IMR-90 (cell line): ENCODE measurements around the gene CTDSP2. TPM values are rescaled to one million over a fixed set of nuclear protein-coding genes. Genes with fewer than 3 reads are reported as not detected.
"Not testable (repeated sequence)": the region's sequence is repeated elsewhere in the genome, so short reads cannot be mapped to it uniquely, and the experiment has no call there.

Experiments used
- ATAC-seq: fragments of 200-7000 bp; cut with Tn5 transposase; 2 replicates; pipeline ENCODE4 v1.9.1; 2020; ENCODE audit warnings: low read depth, mild to moderate bottlenecking, moderate library complexity
- BruUV-seq: library from RNA; stranded (reverse); fragments of 400-500 nt; replicated peaks from 2 replicates; lab custom pipeline; 2021; lab: Mats Ljungman, UMichigan
- CTCF ChIA-PET: fragments of 300-600 bp; formaldehyde crosslinking; extraction: SDS; loops from one replicate; lab custom pipeline; 2021; ENCODE audit warnings: antibody characterized with exemption; lab: Yijun Ruan, JAX
- POLR2A ChIA-PET: fragments of 300-600 bp; sonication (Branson Sonifier 250); formaldehyde crosslinking; loops from one replicate; lab custom pipeline; 2022; ENCODE audit warnings: antibody characterized with exemption; ENCODE audit not compliant: unreplicated experiment; lab: Charles Lee
- DNase-seq: peaks from one replicate; pipeline ENCODE4 v3.0.0; 2013
- H2AFZ ChIP-seq: replicated peaks from 2 replicates; pipeline ENCODE3; 2013; ENCODE audit warnings: low read length, mild to moderate bottlenecking; ENCODE audit not compliant: poor library complexity
- H2AK5ac ChIP-seq: 2 replicates; pipeline ENCODE4 v1.6.1; 2013; ENCODE audit warnings: low read depth, low read length, inconsistent platforms
- H2AK9ac ChIP-seq: replicated peaks from 2 replicates; pipeline ENCODE3; 2013; ENCODE audit warnings: mild to moderate bottlenecking, low read depth, low read length, moderate library complexity; ENCODE audit not compliant: poor library complexity
- H2BK120ac ChIP-seq: 2 replicates; pipeline ENCODE4 v1.6.1; 2013; ENCODE audit warnings: low read depth, low read length, inconsistent platforms
- H2BK15ac ChIP-seq: 3 replicates; pipeline ENCODE4 v1.6.1; 2013; ENCODE audit warnings: low read depth, low read length, inconsistent platforms
- H2BK20ac ChIP-seq: 2 replicates; pipeline ENCODE4 v1.6.1; 2013; ENCODE audit warnings: low read depth, mild to moderate bottlenecking, inconsistent platforms, low read length, moderate library complexity
- H2BK5ac ChIP-seq: 2 replicates; pipeline ENCODE4 v1.6.1; 2013; ENCODE audit warnings: mild to moderate bottlenecking, low read depth, low read length, inconsistent platforms; ENCODE audit not compliant: poor library complexity, severe bottlenecking
- H3K14ac ChIP-seq: replicated peaks from 2 replicates; pipeline ENCODE4 v1.6.1; 2013; ENCODE audit warnings: low read depth, low read length, inconsistent platforms
- H3K18ac ChIP-seq: 2 replicates; pipeline ENCODE4 v1.6.1; 2013; ENCODE audit warnings: low read depth, low read length, control low read depth
- H3K23ac ChIP-seq: 2 replicates; pipeline ENCODE4 v1.6.1; 2013; ENCODE audit warnings: low read depth, low read length, inconsistent platforms
- H3K27ac ChIP-seq: 2 replicates; pipeline ENCODE4 v1.5.1; 2013; ENCODE audit warnings: mild to moderate bottlenecking, control low read depth, low read length; ENCODE audit not compliant: insufficient read depth
- H3K27me3 ChIP-seq: 2 replicates; pipeline ENCODE4 v1.6.1; 2013; ENCODE audit warnings: low read length; ENCODE audit not compliant: control insufficient read depth, insufficient read depth
- H3K36me3 ChIP-seq: 2 replicates; pipeline ENCODE4 v1.6.1; 2013; ENCODE audit warnings: low read length, mixed read lengths; ENCODE audit not compliant: control insufficient read depth, insufficient read depth
- H3K4ac ChIP-seq: 2 replicates; pipeline ENCODE4 v1.6.1; 2013; ENCODE audit warnings: low read depth, low read length, inconsistent platforms
- H3K4me1 ChIP-seq: 2 replicates; pipeline ENCODE4 v1.6.1; 2013; ENCODE audit warnings: low read length, mixed read lengths; ENCODE audit not compliant: control insufficient read depth, insufficient read depth
- H3K4me2 ChIP-seq: 2 replicates; pipeline ENCODE4 v1.6.1; 2013; ENCODE audit warnings: low read depth, mild to moderate bottlenecking, control low read depth, low read length, moderate library complexity
- H3K4me3 ChIP-seq: 2 replicates; pipeline ENCODE4 v1.5.1; 2013; ENCODE audit warnings: low read depth, mild to moderate bottlenecking, control low read depth, low read length, moderate library complexity; ENCODE audit not compliant: insufficient read depth
- H3K56ac ChIP-seq: 2 replicates; pipeline ENCODE4 v1.6.1; 2013; ENCODE audit warnings: low read length, inconsistent platforms; ENCODE audit not compliant: insufficient read depth; ENCODE audit errors: extremely low read depth
- H3K79me1 ChIP-seq, 2 experiments: 2 replicates each; pipeline ENCODE4 v1.6.1; 2013; ENCODE audit warnings: low read length in 2 of 2, inconsistent platforms in 1 of 2, low read depth in 1 of 2
- H3K9ac ChIP-seq: 2 replicates; pipeline ENCODE4 v1.6.1; 2013; ENCODE audit warnings: low read depth, low read length, control low read depth
- H3K9me1 ChIP-seq: 2 replicates; pipeline ENCODE4 v1.6.1; 2013; ENCODE audit warnings: low read length, inconsistent platforms; ENCODE audit not compliant: insufficient read depth
- H3K9me3 ChIP-seq: 2 replicates; pipeline ENCODE4 v1.6.1; 2013; ENCODE audit warnings: low read length; ENCODE audit not compliant: control insufficient read depth, insufficient read depth
- H4K20me1 ChIP-seq: 2 replicates; pipeline ENCODE4 v1.6.1; 2013; ENCODE audit warnings: low read length, inconsistent platforms; ENCODE audit not compliant: insufficient read depth
- H4K5ac ChIP-seq: 2 replicates; pipeline ENCODE4 v1.6.1; 2013; ENCODE audit warnings: mild to moderate bottlenecking, low read depth, low read length, control low read depth
- H4K8ac ChIP-seq, 2 experiments: 2 replicates each; pipeline ENCODE4 v1.6.1; 2013; ENCODE audit warnings: low read depth in 2 of 2, low read length in 2 of 2, control low read depth in 1 of 2, inconsistent platforms in 1 of 2
- H4K91ac ChIP-seq: 2 replicates; pipeline ENCODE4 v1.6.1; 2013; ENCODE audit warnings: low read depth, low read length, inconsistent platforms; ENCODE audit not compliant: insufficient read depth
- ELK1 ChIP-seq: fragments of 150-350 bp; IDR thresholded peaks from 2 replicates; pipeline ENCODE4 v1.6.1; 2016; ENCODE audit warnings: low read depth, mild to moderate bottlenecking, low read length, moderate library complexity, borderline replicate concordance
- SMC3 ChIP-seq: fragments of 150-350 bp; IDR thresholded peaks from 2 replicates; pipeline ENCODE4 v1.6.1; 2016; ENCODE audit warnings: low read depth, mild to moderate bottlenecking, antibody characterized with exemption, low read length, moderate library complexity
- USF2 ChIP-seq: fragments of 150-350 bp; IDR thresholded peaks from 2 replicates; pipeline ENCODE4 v1.6.1; 2017; ENCODE audit warnings: mild to moderate bottlenecking, antibody characterized with exemption, low read length, low read depth
- WGBS, 2 experiments: methylation state at CpG; one replicate each; pipeline versions ENCODE4 v1.1.5 to v1.1.7; 2013; ENCODE audit warnings: missing lambda C conversion rate in 2 of 2; ENCODE audit not compliant: insufficient read length in 1 of 2; ENCODE audit errors: extremely low coverage in 2 of 2; 5-methylcytosine and 5-hydroxymethylcytosine counted together
- dilution Hi-C: fragments of 300-500 bp; cut with HindIII; formaldehyde crosslinking; loops from one replicate; pipeline ENCODE4 v1.14.3; 2018; ENCODE audit warnings: low sequenced_read_pairs; ENCODE audit not compliant: unreplicated experiment
- in situ Hi-C: fragments of 300-500 bp; cut with MboI; formaldehyde crosslinking; loops from 3 replicates; pipeline ENCODE4 v1.14.3; 2019; ENCODE audit warnings: low sequenced_read_pairs, inconsistent platforms, mixed read lengths
- intact Hi-C: fragments of 100-400 bp; cut with micrococcal nuclease; formaldehyde crosslinking; loops from 2 replicates; pipeline ENCODE4 v1.10.0; 2022
- polyA plus RNA-seq, 3 experiments: library from polyadenylated mRNA; depleted of rRNA; stranded (reverse); fragments of >200 nt; gene quantifications; 2 replicates each; pipeline ENCODE4 v1.2.3, GENCODE V29; 2012; ENCODE audit warnings: low replicate concordance in 1 of 3
- total RNA-seq: library from RNA; depleted of rRNA; stranded (reverse); fragments of >200 nt; gene quantifications from 2 replicates; pipeline ENCODE4 v1.2.3, GENCODE V29; 2012

Gene CTDSP2
- total and polyA plus RNA-seq, 2 of the 4 experiments (the other 2 are of a cell fraction): 114 to 156 TPM

GRCh38 chr12:57775044-57775443 lies 71.5 kb downstream of the CTDSP2 start:
- dilution Hi-C loops (no loop called here), intact Hi-C loops (no loop called here), in situ Hi-C loops (no loop called here)
- Histone ChIP-seq H4K5ac (no peak overlapping the region), H2AK5ac (no peak overlapping the region), H4K8ac (no peak overlapping the region), H3K9me3 (no peaks in the 10 kb centered on the region), H3K36me3 (peaks cover 2% of the 10 kb centered on the region), H3K23ac (no peak overlapping the region), H3K56ac (no peak overlapping the region), H3K27ac (no peak overlapping the region), H2AFZ (no peak overlapping the region), H3K18ac (no peak overlapping the region), H3K4me1 (0 out of 2 replicates have a peak, but pooled peaks cover 3% of the 10 kb centered on the region), H2BK20ac (no peak overlapping the region), H4K91ac (no peak overlapping the region), H3K9me1 (peaks cover 9% of the 10 kb centered on the region), H3K4me3 (no peak overlapping the region), H2BK5ac (no peak overlapping the region), H2BK120ac (no peak overlapping the region), H3K9ac (no peak overlapping the region), H4K20me1 (no peaks in the 10 kb centered on the region), H3K4ac (no peak overlapping the region), H2BK15ac (no peak overlapping the region), H3K4me2 (no peak overlapping the region), H2AK9ac (no peak overlapping the region), H3K14ac (no peak overlapping the region), H3K27me3 (no peaks in the 10 kb centered on the region), H3K79me1 (peaks cover 16 to 29% of the 10 kb centered on the region in 2 experiments; a peak in 3 of 4 replicates)
- no peak for DNase-seq
- ChIA-PET CTCF (interaction anchor here (1.2 kb wide), 1 partner anchor 15 kb away, joined by 3 read pairs; no protein-coding TSS in a partner anchor), POLR2A (no interaction called here)
- no peak for ATAC-seq
- no peak for TF ChIP-seq SMC3
- no peak for TF ChIP-seq USF2
- no peak for TF ChIP-seq ELK1
- WGBS, 2 experiments: no CpG with 5 or more reads among the region's 3 CpGs
- no TSS peak for BruUV-seq

GRCh38 chr12:57774634-57775033 lies 71.9 kb downstream of the CTDSP2 start:
- dilution Hi-C loops, H3K4me2 ChIP-seq, H2AK5ac ChIP-seq, DNase-seq, H2BK5ac ChIP-seq, H2BK15ac ChIP-seq, H3K9me3 ChIP-seq, BruUV-seq, H3K4me3 ChIP-seq, H2BK120ac ChIP-seq, H3K27me3 ChIP-seq, POLR2A ChIA-PET, H3K36me3 ChIP-seq, ATAC-seq, H3K23ac ChIP-seq, H3K9ac ChIP-seq, H3K56ac ChIP-seq, H2BK20ac ChIP-seq, H3K4ac ChIP-seq, intact Hi-C loops, H3K18ac ChIP-seq, H2AFZ ChIP-seq, H3K4me1 ChIP-seq, H4K8ac ChIP-seq, in situ Hi-C loops, H3K9me1 ChIP-seq, H2AK9ac ChIP-seq, H4K91ac ChIP-seq, H4K20me1 ChIP-seq, H4K5ac ChIP-seq, H3K14ac ChIP-seq, H3K27ac ChIP-seq: not testable (repeated sequence)
- 100% methylated on average over 3 of the region's 11 CpGs; no CpG with 5 or more reads in 1 of the 2 experiments for WGBS, 2 experiments
- peaks cover 16 to 29% of the 10 kb centered on the region in 2 experiments; a peak in 3 of 4 replicates for H3K79me1 ChIP-seq
- CTCF ChIA-PET: interaction anchor here (1.2 kb wide), 1 partner anchor 15 kb away, joined by 3 read pairs; no protein-coding TSS in a partner anchor
